IPS-NIHi11 (cell line): ENCODE data around the gene ADM2.

ENCODE experiments used
- DNase-seq: peaks from one replicate; pipeline ENCODE4 v3.0.0; 2012; ENCODE audit warnings: mixed read lengths, low spot score

The ADM2 gene

DNA sequence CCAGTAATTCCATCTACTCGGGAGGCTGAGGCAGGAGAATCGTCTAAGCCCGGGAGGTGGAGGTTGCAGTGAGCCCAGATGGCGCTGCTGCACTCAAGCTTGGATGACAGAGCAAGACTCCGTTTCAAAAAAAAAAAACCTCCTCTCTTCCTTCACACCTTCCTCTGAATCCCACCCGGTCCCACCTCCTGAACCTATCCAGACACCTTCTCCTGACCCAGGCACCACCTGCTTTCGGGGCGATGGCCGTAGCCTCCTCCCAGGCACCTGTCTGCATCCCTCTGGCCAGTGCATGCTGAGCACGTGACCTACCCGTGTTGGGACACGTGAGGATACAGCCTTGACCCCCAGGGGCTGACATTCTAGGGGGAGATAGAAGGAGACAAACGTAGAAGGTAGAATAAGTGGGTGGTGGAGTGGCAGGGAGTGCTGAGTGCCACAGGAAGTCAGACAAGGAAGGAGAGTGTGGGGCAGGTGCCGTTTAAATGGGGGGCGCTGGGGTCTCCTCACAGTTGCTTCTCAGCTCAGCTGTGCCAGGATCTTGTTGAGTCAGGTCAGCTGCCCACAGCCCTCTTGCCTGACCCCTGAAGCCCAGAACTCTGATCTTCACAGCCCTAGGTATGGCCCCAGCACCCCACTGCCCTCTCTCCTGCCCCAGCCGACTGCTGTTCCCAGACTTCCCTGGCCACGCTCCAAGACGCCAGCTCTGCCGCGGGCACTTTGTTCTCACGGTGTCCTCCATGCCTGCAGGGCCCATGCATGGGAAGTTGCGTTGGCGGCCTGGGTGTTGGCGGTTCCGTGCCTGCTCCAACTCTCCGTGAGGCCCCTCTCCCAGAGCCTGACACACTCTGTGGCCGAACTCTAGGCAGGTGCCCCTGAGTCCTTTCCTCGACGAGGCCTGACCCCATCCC lies 4.1 kb downstream of the ADM2 start:
- DNase-seq: no peak

DNA sequence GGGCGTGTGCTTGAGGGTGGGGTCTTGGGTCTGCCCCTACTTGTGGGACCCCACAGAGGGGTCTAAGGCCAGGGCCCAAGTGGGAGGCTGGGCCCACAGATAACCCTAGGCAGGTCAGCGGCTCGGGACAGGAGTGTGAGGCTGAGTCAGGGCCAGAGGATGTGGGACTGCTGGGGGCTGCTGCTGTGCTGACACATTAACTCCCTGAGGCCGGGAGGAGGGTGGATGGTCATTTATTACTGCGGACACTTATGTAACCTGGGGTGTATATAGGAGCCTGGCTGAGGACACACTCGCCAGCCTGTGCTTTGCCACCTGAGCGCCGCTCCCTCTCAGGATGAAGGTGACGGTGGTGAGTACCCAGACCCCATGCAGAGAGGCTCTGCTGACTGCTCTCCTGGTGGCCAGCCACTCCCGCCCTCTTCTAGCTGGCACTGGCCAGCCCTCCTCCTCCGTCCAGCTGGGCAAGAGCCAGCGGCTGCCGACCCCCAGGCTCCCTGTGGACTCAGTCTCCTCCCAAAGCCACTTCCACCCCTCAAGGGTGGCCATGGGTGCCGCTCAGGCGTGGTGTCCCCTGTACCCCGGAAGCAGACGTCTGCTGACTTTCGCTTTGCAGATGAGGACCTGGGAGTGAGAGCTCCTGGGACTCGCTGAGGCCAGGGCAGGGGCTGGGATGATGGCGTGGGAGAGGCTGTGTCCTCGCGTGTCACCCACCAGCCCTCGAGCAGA lies 5.4 kb downstream of the ADM2 start, which contains the start of gene MIOX:
TSS of gene MIOX (plus strand) at position 299 of the 729 bp plus-strand sequence. CDS start at position 338, 39 bp downstream.
- no peak for DNase-seq

DNA sequence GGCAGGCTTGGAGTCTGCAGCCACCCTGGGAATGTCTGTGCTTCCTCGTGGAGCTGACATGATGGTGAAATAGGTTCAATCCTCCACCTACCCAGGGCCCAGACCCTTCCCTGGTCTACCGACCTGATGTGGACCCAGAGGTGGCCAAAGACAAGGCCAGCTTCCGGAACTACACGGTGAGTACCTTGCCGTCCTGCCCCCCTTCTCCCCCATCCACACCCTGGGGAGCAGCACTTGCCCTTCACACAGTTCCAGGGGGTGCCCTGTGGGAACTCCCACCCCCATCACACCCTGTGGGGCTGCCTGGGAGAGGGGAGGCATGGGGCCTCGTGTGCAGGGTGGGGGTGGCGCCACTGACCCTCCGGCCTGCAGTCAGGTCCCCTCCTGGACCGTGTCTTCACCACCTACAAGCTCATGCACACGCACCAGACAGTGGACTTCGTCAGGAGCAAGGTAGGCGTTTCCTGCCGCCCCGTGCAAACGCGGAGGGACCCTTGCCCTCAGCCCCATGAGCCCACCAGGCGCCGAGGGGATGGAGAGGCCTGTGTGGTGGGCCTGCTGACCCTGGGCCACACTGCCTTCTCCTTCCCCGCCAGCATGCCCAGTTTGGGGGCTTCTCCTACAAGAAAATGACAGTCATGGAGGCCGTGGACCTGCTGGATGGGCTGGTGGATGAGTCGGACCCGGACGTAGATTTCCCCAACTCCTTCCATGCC lies 6.1 kb downstream of the ADM2 start:
- DNase-seq: no peak

DNA sequence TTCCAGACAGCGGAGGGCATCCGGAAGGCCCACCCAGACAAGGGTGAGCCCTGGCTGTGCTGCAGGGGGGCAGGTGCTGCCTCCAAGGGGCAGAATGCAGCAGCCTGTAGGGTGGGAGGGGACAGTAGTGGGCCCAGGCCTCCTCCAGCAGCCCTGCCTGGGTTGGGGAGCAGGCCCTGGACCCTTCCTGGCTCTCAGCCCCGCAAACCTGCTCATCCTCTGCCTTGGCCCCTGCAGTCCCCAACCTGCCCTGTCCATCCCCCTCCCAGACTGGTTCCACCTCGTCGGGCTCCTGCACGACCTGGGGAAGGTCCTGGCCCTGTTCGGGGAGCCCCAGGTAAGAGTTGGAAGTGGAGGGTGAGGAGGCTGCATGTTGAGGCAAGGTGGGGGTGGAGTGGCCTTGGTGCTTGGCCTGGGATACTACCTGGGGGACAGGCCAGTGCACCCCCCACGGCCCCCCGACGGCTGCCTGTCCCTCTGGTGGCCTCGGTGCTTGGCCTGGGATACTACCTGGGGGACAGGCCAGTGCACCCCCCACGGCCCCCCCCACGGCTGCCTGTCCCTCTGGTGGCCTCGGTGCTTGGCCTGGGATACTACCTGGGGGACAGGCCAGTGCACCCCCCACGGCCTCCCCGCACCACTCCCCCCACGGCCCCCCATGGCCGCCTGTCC lies 6.8 kb downstream of the ADM2 start:
- no peak for DNase-seq

DNA sequence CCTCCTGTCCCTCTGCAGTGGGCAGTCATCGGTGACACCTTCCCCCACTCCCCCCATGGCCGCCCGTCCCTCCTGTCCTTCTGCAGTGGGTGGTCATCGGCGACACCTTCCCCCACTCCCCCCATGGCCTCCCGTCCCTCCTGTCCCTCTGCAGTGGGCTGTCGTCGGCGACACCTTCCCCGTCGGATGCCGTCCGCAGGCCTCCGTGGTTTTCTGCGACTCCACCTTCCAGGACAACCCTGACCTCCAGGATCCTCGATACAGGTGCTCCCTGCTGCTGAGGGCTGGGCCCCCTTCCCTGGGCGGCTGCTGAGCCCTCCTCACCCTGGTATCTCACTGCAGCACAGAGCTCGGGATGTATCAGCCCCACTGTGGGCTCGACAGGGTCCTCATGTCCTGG lies 7.5 kb downstream of the ADM2 start:
- DNase-seq: no peak

DNA sequence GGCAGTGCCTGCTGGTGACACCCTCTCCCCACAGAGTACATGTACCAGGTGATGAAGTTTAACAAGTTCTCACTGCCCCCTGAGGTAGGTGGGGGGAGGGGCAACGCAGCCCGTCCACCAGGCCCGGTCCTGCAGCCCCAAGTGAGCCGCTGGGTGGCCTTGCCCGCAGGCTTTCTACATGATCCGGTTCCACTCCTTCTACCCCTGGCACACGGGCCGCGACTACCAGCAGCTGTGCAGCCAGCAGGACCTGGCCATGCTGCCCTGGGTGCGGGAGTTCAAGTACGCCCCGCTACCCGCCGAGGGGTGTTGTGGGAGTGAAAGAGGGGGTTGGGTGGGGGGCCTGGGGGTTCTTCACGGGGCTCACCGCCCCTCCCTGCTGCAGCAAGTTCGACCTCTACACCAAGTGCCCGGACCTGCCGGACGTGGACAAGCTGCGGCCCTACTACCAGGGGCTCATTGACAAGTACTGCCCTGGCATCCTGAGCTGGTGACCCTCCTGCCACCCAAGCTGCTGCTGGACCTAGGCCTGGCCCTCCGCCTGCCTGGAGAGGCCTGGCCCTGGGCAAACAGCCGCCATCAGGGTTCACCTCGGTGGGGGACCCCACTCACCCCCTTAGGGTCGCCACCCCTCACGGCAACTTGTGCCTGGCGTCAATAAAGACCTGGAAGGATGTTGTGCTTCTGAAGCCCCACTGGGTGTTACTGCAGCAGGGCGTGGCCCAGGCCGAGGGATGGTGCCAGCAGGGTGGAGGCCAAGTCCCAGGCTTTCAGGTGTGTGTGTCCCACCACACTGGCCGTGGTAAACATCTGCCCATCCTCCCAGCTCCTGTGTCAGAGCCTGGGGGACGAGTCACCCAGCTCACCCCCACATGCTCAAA lies 8.3 kb downstream of the ADM2 start:
- DNase-seq: no peak

DNA sequence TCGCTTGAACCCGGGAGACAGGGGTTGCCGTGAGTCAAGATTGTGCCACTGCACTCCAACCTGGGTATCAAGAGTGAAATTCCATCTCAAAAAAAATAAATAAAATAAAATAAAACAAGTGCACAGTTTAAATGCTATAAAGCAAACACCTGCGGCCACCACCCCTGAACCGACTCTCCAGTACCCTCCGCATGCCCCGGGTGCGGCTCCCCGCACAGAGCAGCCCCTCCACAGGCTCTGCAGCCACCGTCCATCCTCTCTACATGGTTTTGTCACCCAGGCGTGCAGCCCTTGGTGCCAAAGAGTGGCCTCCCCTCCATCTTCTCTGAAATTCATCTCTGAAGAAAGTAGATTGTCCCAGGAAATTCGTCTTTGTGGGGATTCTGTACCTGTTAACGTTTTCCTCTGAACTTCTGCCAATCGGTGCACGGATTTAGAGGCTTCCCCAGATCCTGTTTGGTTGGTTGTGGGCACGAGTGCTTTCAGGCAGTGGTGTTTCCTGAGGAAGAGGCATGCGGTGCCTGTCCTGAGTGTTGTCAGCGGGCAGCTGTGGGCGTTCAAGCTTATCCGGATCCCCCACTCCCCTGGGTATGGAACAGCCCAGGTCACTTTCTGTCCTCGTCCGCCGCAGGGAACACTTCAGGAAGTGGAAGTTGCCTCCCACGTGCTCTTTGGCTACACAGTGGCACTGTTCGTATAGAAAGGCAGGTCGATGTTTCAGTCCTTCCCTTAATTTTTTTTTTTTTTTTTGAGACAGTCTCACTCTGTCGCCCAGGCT lies 9.4 kb downstream of the ADM2 start:
- no peak for DNase-seq

DNA sequence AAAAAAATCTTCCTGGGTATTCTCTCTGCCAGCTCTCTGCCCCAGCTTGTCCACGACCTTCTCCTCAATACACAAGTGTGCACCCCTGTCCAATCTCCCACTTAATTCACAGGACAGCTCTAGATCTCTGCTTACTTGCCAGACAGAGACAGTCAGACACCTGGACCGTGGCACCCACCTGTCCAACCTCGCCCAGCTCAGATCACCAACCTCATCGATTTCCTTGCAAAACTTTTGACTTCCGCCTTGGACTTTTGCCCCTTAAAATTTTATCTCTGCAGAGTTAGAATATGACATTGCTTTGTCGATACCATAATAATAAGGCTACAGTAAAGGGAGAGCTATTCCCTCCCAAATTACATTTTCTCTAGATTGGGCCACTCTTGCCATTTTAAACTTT lies 15.8 kb downstream of the ADM2 start:
- DNase-seq: no peak

DNA sequence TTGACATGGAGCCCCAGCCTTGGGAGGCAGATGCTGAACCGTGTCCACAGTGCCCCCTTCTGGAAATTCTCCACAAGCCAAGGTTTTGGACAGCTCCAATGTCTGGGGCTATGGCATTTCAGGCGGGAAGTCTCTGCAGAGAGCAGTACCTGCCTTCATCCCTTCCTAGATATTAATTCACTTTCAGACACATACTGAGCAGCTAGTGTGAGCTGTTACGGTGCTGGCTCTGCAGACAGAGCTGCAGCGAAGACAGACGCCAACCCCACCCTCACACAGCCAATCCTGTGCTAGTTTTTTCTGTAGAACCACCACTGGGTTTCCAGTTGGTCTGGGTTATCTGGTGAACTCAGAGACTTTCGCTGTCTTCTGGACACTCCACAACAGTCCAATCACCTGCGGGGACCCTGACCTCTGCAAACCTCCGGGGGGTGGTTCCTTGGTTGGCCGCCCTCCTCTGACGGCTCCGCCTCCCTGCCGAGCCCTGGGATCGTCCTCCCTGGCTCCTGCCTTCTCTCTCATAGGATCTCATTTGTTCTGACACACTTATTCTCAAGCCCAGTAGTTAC lies 17.1 kb downstream of the ADM2 start:
- DNase-seq: peak; percentile 82

DNA sequence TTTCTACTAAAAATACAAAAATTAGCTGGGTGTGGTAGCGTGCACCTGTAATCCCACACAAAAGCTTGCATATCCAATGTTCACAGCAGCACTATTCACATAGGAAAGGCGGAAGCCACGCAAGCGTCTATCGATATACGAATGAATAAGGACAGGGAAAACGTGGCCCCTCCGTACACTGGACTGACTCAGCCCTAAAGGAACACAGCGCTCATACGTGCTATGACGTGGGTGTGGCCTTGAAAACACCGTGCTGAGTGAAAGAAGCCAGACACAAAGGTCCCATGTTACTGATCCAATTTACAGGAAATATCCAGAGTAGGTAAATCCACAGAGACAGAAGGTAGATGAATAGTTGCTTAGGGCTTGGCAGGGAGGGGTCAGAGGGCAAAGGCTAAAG lies 19.1 kb downstream of the ADM2 start:
- DNase-seq: no peak

DNA sequence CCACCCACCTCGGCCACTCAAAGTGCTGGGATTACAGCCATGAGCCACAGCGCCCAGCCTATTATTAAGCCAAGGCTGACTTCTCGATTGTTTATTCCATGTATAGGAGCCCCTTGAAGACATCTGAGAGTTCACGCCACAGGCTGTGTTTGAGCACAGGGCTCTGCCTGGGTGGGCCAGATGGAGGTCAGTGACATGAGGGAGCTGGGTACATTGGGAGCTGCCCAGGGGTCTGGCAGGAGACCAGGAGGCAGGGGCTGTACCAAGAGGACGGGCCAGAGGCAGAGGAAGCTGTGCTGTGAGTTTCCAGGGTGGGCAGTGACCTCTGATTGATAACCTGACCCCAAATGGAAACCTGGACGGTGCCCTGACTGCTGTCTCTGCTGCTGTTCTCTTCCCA lies 20.8 kb downstream of the ADM2 start:
- DNase-seq: no peak

DNA sequence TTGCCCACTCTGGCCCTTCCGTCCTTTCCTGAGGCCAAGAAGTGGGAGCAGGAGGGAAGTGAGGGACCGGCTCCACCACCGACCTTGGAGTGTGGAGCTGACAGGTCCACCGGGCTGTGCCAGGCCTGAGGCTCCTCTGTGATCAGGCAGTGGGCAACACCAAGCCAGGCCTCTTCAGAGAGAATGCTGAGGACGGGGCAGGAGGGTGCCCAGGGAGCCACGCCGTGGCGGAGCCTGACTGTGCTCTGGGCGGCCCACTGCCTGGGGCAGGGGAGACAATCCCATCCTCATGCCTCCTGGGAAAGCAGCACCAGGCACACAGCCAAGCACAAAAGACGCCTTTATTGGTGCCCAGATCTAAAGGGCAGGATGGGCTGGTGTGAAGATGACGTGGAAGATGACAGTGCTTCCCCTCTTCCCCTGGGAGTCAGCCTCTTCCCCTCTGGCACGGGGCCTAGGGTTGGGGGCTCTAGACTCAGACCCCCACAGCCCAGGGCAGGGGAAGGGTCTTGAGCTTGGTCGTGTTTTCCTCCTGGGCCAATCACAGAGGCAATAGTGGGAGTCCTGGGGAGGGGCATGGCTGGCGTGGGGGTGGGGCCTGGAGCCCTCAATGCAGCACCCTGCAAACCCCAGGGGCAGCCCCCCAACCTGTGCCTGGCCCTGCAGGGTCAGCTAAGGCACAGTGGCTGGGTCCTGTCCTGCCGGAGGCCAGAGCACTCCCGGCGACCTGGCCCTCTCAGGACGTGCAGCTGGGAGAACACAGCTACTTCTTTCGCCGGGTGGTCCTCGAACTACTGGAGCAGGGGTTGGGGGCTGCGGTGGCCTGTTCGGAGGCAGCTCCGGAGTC lies 21.5 kb downstream of the ADM2 start:
- no peak for DNase-seq

DNA sequence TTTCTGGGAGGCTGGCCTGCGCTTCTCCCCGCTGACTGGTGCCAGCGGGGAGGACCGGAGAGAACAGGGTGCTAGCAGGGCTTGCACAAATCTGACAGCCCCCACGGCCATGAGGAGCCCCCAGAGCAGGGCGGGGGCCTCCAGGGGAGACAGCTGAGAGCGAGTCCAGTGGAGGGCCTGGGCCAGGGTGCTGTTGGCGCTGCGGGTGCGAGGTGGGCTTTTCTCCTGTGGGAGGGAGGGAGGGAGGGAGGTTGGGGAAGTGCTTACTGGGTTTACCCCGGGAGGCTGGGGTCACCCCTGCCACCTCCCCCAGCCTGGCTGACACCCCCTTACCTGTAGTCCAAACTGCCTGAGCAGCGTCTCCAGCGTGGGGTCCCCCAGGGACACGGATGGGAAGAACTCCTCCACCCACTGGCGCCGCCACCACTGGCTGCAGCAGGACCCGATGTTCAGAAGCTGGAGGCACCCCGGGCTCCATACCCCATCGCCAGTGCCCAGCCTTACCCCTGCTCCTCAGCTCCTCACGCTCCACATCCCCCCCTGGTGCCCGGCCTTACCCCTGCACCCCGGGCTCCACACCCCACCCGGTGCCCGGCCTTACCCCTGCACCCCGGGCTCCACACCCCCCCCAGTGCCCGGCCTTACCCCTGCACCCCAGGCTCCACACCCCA lies 22.3 kb downstream of the ADM2 start:
- no peak for DNase-seq

DNA sequence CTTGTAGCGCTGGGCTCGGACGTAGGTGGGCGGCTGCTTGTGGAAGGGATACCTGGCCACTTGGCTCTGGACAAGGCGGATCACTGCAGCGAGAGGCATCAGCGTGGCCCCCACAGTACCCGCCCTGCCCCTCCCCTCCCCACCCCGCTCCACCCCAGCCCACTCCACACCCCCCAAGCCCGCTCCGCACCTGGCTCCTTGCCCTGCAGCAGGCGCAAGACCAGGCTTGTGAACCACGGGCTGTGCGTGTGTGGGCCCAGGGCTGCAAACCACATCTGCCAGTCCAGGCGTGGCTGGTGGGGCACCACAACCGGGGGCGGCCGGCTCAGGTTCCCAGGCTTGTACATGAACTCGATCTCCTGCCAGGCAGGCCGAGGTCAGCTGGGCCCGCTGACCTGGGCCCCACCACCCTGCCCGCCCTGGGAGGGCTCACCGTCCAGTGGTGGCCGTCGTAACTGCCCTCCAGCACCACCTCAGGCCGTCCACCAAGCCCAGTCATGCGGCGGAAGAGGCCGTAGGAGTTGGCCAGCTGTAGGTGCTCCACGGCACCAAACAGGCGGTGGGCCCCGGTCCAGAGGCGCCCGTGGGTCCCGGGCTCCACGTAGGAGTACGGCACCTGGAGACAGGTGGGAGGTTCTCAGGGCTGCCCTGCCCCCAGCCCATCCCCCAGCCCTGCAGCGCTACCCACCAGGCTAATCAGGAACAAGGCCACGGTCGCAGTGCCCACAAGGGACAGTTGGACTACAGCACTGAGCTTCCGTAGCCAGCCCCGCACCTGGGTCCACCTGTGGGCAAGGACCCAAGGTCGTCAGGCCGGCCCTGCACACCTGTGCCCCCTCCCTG lies 23.2 kb downstream of the ADM2 start:
- no peak for DNase-seq

DNA sequence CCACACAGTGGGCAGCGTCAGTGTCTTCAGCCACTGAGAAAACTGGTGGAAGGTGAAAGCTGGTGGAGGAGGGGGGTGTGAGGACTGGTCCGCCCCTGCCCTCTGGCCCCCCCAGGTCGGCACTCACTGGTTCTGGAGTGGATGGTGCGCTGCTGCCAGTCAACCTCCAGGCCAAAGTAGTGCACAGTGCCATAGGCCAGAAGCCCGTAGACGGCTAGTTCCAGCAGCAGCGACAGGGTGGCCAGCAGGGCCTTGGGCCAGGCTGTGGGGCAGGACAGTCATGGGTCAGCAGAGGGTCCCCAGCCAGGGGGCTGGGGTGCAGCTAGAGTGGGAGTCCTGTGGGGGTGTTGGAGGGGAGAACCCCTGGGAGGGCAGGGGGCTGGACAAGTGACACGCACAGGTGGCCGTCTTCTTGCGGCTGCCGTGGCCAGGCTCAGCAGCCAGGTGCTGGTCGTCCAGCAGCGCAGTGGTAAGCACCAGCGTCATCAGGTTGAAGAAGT lies 24.0 kb downstream of the ADM2 start:
- no peak for DNase-seq

DNA sequence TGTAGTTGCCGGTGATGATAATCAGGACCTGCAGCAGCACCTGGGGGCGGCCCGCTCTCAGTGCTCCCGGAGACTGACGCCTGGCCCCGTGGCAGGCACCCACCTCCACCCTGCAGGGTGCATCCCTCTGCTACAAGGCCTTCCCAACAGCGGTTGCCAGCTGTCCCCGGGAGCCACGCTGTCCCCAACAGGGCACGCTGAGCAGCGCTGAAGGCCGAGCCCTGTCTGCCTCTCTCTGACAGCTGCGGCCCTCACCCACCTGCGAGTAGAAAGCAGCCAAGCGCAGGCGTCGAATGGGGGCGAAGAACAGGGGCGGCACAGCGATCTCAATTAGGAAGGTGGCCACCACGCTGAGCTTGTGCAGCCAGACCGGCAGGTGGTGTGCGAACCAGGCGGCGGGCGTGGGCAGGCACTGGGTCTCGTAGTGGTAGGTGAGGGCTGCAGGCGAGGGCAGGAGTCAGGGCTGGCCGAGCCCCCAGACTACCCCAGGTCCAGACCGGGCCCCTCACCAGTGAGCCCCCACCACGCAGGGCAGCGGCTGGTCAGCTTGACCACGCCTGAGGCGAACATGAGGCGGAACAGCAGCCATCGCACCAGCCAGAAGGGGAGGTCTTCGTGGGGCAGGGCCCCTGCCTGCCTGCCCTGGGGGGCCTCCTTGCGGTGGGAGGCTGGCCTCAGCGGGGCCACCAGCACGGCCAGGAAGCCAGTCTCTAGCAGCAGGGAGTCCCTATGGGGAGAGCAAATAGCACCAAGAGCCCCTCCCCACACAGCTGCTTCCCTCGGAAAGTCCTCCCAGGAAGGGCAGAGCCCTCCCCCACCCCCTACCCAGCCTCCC lies 24.6 kb downstream of the ADM2 start:
- DNase-seq: peak; percentile 28
